Left ventricle myocardium superior (tissue), 1 donor: ENCODE results near the gene DBI. TPM values are rescaled to one million over a fixed set of nuclear protein-coding genes. Genes with fewer than 3 reads are reported as not detected.
"Not testable (repeated sequence)": the region's sequence is repeated elsewhere in the genome, so short reads cannot be mapped to it uniquely, and the experiment has no call there.

Experiments used
- ATAC-seq: fragments of 200-7000 bp; cut with Tn5 transposase; one replicate; pipeline ENCODE4 v1.9.1; 2020; ENCODE audit warnings: mild to moderate bottlenecking, moderate library complexity
- DNase-seq: peaks from one replicate; pipeline ENCODE4 v3.0.0-alpha.2; 2020
- intact Hi-C: fragments of 100-400 bp; cut with micrococcal nuclease; formaldehyde crosslinking; loops from one replicate; pipeline ENCODE4 v1.11.0; 2022
- total RNA-seq: library from RNA; stranded (reverse); fragmentation: NEBNext Ultra II Directional; extraction: Animal tissue kit (Norgen Biotek cat#: 25700); gene quantifications from one replicate; pipeline ENCODE4 v1.2.1, GENCODE V29; 2021
- donor health status: DM: no; HTN: yes; CAD: no; lungs with severe emphysema.

Gene DBI
- total RNA-seq, 1 donor from 2014 or later, result 315 TPM

GRCh38 chr2:119359774-119360173, 7.0 kb upstream of the DBI start:
- ATAC-seq, result no peak
- DNase-seq, result no peak

DNA sequence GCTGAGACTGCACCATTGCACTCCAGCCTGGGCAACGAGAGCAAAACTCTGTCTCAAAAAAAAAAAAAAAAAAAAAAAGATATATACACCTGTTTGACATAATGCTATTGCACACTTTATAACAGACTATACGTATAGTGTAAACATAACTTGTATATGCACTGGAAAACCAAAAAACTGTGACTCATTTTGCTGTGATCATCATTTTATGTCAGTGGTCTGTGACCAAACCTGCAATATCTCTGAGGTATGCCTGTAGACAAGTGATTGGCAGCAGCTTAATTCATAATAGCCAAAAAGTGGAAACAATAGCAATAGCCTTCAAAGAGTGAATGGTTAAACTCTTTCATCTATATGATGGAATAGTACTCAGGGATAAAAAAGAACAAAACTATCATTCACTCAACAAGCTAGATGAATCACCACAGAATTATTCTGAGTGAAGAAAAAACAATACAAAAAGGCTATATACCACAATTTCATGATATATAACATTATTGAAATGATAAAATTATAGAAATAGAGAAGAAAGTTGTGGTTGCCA, 6.3 kb upstream of the DBI start:
- no peak for ATAC-seq
- intact Hi-C loops, result no loop called here

More at GRCh38 chr2:119359774-119360173, 7.0 kb upstream of the DBI start:
- intact Hi-C loops, result no loop called here

DNA sequence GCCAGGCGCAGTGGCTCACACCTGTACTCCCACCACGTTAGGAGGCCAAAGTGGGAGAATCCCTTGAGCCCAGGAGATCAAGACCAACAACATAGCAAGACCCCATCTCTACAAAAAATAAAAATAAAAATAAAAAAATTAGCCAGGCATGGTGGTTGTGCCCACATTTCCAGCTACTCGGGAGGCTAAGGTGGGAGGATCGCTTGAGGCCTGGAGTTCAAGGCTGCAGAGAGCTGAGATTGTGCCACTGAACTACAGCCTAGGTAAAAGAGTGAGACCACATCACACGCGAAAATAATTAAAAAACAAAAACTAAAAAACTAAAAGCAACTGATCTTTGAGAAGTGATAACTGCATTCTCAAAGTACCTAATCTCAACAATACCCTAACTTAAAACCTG, 2.0 kb upstream of the DBI start:
- ATAC-seq (no peak), DNase-seq (no peak)
- intact Hi-C loops, result no loop called here

More for the DNA sequence above, 6.3 kb upstream of the DBI start:
- no peak for DNase-seq

DNA sequence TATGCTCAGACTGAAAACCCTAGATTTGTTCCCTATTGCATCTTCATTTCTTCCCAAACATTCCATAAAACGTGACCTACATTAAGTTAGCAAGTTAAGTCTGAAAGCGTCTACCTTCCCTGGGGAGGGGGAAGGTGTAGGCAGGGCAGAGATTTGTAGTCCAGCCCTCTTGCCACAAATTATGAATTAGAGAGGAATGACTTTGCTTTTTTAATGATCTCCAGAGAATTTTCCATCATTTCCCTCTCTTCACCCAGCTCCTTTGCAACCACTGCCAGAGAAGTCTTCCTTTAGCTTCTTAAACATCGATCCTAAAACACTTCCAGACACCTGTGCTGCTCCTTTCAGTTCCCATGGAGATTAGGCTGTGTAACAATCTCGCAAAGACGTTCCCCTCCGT, 1.3 kb upstream of the DBI start:
- intact Hi-C loops, result no loop called here
- DNase-seq (no peak), ATAC-seq (no peak)

- no peak for DNase-seq
- peak; percentile 1 for ATAC-seq
- intact Hi-C loops, result no loop called here
Observed at GRCh38 chr2:119366161-119366648, 572 bp upstream of the DBI start.

DNA sequence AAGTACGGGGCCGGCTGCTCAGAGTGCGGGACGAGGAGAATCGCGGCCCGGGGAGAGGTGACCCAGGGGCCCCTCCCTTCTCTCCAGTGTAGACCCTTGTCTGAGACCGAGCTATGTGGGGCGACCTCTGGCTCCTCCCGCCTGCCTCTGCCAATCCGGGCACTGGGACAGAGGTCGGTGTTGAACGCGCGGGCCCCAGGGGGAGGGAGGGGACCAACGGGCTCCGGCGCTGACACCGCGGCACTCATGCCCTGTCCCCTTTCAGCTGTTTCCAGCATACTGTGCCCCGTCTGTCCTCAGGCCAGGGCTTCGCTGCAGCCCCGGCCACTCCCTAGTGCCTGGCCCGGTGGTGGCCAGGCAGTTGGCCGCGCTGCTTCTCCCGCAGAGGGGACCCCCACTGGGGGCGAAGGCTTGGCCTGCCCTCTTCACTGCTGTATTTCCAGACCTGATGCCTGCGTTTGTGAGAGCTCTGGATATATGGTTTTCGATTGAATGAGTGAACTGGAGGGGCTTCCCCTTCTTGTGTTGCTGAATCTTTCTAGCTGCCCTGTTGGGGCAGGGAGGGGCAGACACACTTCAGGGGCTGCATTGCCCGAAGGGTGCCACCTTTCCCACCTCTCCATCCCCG, 809 bp downstream of the DBI start:
- peak; percentile 72 for ATAC-seq
- DNase-seq, result peak; percentile 81
- intact Hi-C loops, result no loop called here

- intact Hi-C loops, result no loop called here
- DNase-seq (no peak), ATAC-seq (peak; percentile 25)
Observed at GRCh38 chr2:119369845-119370244, 3.1 kb downstream of the DBI start.

DNA sequence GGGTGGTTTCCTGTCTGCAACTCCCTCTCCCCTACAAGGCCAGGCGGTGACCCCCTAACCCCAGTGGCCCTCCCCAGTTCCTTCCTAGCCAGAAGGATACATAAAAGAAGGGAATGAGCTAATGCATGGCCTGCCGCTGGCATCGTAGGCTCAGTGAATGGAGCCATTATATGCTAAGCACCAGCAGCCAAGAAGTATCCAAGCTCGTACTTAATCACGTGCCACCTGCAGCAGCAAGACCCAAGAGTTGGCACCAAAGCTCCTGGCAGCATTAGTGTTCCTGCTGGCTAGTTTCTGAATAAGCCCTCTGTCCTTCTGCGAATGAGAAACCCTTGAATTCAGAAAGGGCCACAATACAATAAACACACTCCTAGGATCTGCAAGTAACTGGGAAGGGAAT, 4.3 kb downstream of the DBI start:
- peak; percentile 4 for ATAC-seq
- peak; percentile 36 for DNase-seq
- intact Hi-C loops, result no loop called here

- no peak for ATAC-seq
- intact Hi-C loops, result no loop called here
- DNase-seq, result no peak
Observed at GRCh38 chr2:119372778-119373568, 6.2 kb downstream of the DBI start.

- intact Hi-C loops, DNase-seq, ATAC-seq: not testable (repeated sequence)
Observed at GRCh38 chr2:119373907-119374745, 7.3 kb downstream of the DBI start.

DNA sequence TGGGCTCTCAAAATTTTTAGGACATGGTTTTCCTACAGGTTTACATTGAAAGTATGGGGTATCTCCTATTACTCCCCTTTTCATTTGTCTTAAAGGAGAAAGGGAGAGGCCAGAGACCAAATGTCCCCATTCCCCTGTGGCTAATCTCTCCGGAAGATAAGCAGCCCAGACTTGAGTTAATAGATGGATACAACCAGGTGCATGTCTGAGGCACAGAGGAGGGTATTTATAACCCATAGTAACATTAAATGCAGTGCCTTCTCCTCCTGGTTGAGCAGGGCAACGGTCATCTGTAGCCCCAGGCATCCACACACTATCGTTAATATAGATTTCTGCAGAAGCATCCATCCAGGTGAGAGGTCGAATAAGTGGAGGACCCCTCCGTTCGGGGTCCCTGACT, 9.6 kb downstream of the DBI start:
- ATAC-seq, intact Hi-C loops: not testable (repeated sequence)

DNA sequence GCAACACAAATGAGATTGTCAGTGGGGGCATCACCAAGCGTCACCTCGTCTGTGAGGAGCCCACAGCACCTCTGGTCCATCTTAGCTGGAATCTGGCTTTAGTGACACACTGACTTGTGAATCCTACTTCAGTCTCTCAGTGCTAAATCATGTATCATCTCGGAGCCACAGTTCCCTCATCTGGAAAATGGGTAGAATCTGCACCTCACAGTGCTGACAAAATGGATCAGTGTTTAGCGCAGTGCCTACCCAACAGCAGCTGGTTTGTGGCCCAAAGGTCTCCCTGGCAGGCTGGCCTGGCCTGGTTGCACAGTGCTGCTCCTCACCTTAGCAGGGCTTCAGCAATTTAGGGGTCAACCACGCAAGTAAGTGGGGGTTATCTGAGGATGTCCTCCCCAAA, 10.0 kb downstream of the DBI start:
- ATAC-seq (no peak), DNase-seq (no peak)
- intact Hi-C loops, result no loop called here

More for the DNA sequence above, 9.6 kb downstream of the DBI start:
- DNase-seq, result not testable (repeated sequence)

- DNase-seq (no peak), ATAC-seq (no peak)
- intact Hi-C loops, result no loop called here
Observed at GRCh38 chr2:119377294-119377992, 10.7 kb downstream of the DBI start.

- ATAC-seq (no peak), DNase-seq (no peak)
- intact Hi-C loops, result no loop called here
Observed at GRCh38 chr2:119377993-119378345, 11.2 kb downstream of the DBI start.

DNA sequence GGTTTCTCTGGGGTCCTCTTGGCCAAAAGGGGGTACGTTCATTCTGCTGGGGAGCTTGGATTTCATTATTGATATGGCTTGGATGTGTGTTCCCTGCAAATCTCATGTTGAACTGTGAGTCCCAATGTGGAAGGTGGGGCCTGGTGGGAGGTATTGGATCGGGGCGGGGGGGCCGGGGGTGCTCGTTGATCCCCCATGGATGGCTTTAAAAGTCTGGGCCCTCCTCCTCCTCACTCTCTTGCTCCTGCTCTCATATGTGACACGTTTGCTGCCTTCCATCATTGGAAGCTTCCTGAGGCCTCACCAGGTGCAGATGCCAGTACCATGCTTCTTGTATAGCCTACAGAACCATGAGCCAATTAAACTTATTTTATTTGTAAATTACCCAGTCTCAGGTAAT, 11.8 kb downstream of the DBI start:
- no peak for ATAC-seq
- intact Hi-C loops, result no loop called here
- no peak for DNase-seq

GRCh38 chr2:119383410-119384140, 16.8 kb downstream of the DBI start:
- DNase-seq, result peak; percentile 46
- no peak for ATAC-seq
- intact Hi-C loops, result no loop called here

DNA sequence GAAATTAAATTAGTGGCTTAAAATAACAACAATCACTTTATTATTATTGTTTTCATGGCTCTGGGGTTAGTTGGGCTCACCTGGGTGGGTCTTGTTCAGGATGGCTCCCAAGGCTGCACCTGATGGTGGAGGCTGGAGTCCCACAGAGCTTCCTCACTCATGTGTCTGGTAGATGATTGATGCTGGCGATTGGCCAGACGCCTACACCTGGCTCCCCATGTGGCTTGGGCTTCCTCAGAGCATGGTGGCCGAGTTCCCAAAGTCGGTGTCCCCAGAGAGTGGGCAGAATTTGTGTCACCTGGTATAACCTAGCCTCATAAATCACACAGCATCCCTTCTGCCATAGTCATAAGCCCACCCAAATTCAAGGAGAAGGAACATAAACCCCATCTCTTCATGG, 18.2 kb downstream of the DBI start:
- intact Hi-C loops, result no loop called here
- DNase-seq, result no peak
- no peak for ATAC-seq

DNA sequence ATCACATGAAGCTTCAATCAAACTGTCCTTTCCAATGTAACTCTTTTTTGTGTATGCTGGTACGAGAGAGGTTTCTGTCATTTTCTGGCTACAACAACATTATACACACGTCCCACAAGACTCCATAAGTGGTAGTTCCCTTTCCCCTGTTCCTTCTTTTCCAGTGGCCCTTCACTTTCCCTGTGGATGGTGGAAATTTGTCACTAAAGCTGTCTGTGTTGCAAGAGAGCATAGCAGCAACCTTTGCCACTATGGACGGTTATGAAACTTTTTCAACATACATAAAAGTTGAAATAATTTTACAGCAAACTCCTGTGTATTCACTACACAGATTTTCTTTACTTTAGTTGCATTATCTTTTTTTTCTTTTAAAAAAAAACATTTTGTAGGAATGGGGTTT, 18.7 kb downstream of the DBI start:
- no peak for ATAC-seq
- DNase-seq, result no peak
- intact Hi-C loops, result no loop called here
